Tibial nerve (tissue), 4 donors: ENCODE measurements around the gene TGIF1. TPM values are rescaled to one million over a fixed set of nuclear protein-coding genes. Genes with fewer than 3 reads are reported as not detected.
"Not testable (repeated sequence)": the region's sequence is repeated elsewhere in the genome, so short reads cannot be mapped to it uniquely, and the experiment has no call there.

ENCODE experiments used
- DNase-seq, 2 donors: peaks; one replicate each; pipeline ENCODE4 v3.0.0-alpha.2; 2019; ENCODE audit warnings: low spot score in 2 of 2
- H3K27ac ChIP-seq, 4 donors: fragments of 200-600 bp; sonication (generic) in 3 of 4; one replicate each; pipeline ENCODE4 v1.5.1; 2017 to 2019; ENCODE audit warnings: mild to moderate bottlenecking in 1 of 4
- H3K27me3 ChIP-seq, 2 donors: fragments of 200-600 bp; sonication (generic) in 1 of 2; one replicate each; pipeline versions ENCODE4 v1.5.1 to v1.6.0; 2017 to 2019
- H3K36me3 ChIP-seq, 3 donors: fragments of 200-600 bp; sonication (generic); one replicate each; pipeline ENCODE4 v1.5.1; 2018 to 2019
- H3K4me1 ChIP-seq, 4 donors: fragments of 200-600 bp; sonication (generic) in 3 of 4; one replicate each; pipeline ENCODE4 v1.5.1; 2017 to 2019
- H3K4me3 ChIP-seq, 4 donors: fragments of 200-600 bp; sonication (generic) in 3 of 4; one replicate each; pipeline ENCODE4 v1.5.1; 2017 to 2019; ENCODE audit warnings: mild to moderate bottlenecking in 1 of 4, moderate library complexity in 1 of 4
- H3K9me3 ChIP-seq, 4 donors: fragments of 200-600 bp; sonication (generic) in 3 of 4; one replicate each; pipeline ENCODE4 v1.5.1; 2017 to 2019
- EP300 ChIP-seq, 2 donors: sonication (generic); formaldehyde crosslinking; IDR thresholded peaks; one replicate each; pipeline ENCODE4 v1.6.1; 2017; ENCODE audit warnings: antibody characterized with exemption in 2 of 2, mild to moderate bottlenecking in 1 of 2
- POLR2A ChIP-seq, 2 donors: fragments of 450-650 bp; IDR thresholded peaks; one replicate each; pipeline ENCODE4 v1.6.1; 2017; ENCODE audit warnings: antibody characterized with exemption in 2 of 2, mild to moderate bottlenecking in 2 of 2, moderate library complexity in 2 of 2
- WGBS, 2 donors: methylation state at CpG; one replicate each; pipeline ENCODE4 v1.1.5; 2018; 5-methylcytosine and 5-hydroxymethylcytosine counted together
- total RNA-seq, 4 donors: library from RNA; depleted of rRNA; stranded (reverse); fragments of >200 nt; gene quantifications; one replicate each; pipeline ENCODE4 v1.1.0, GENCODE V29; 2016
- TF ChIP-seq, protein P1 (sequence below), 5 experiments: fragments of 200-600 bp in 3 of 5; fragments of 450-650 bp in 2 of 5; sonication (generic) in 3 of 5; IDR thresholded peaks; one replicate each; pipeline ENCODE4 v1.5.1; 2016 to 2019; ENCODE audit warnings: antibody characterized with exemption in 5 of 5, mild to moderate bottlenecking in 3 of 5, moderate library complexity in 2 of 5

Gene TGIF1
- total RNA-seq, 4 donors from 2014 or later, result 59.2 to 86.1 (median 70.1) TPM

- Histone ChIP-seq H3K9me3 (no peaks in the 10 kb centered on the region), H3K27ac (no peak overlapping the region), H3K4me1 (peaks cover 0 to 3% (median 0%) of the 10 kb centered on the region in 4 donors), H3K36me3 (no peaks in the 10 kb centered on the region), H3K4me3 (peak overlapping the region in 3 of 4 donors; percentile 25 to 44 (median 35)), H3K27me3 (peaks cover 0 to 8% of the 10 kb centered on the region in 2 donors)
- WGBS, 2 donors, result 22 to 30% methylated on average over 15 to 28 of the region's 28 CpGs
- DNase-seq, result no peak
- TF ChIP-seq, protein P1, sequence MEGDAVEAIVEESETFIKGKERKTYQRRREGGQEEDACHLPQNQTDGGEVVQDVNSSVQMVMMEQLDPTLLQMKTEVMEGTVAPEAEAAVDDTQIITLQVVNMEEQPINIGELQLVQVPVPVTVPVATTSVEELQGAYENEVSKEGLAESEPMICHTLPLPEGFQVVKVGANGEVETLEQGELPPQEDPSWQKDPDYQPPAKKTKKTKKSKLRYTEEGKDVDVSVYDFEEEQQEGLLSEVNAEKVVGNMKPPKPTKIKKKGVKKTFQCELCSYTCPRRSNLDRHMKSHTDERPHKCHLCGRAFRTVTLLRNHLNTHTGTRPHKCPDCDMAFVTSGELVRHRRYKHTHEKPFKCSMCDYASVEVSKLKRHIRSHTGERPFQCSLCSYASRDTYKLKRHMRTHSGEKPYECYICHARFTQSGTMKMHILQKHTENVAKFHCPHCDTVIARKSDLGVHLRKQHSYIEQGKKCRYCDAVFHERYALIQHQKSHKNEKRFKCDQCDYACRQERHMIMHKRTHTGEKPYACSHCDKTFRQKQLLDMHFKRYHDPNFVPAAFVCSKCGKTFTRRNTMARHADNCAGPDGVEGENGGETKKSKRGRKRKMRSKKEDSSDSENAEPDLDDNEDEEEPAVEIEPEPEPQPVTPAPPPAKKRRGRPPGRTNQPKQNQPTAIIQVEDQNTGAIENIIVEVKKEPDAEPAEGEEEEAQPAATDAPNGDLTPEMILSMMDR (IDR thresholded peaks at IDR 0.05), result no peak
- TF ChIP-seq EP300 (IDR thresholded peaks at IDR 0.05) (no peak), POLR2A (IDR thresholded peaks at IDR 0.05) (no peak)
These were observed 38.1 kb upstream of the TGIF1 start for GRCh38 chr18:3411854-3412268.

DNA sequence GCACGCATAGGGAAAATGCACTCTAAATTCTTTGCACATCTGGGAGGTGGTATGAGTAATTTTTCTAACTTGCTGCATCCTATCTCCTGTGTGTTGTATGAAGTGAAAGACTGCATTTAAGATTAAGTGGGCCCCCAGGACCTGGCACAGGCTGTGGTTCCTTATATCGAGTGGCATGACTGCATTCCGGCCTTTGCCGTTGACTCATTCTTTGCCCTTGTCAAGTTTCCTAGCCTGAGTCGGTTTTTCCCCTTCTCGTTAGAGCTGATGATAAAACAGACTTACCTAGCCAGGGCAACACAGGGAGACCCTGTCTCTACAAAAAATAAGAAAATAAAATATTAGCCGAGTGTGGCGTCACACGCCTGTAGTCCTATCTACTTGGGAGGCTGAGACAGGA is 37.4 kb upstream of the TGIF1 start:
- H3K36me3 ChIP-seq, H3K4me3 ChIP-seq, DNase-seq, H3K9me3 ChIP-seq, H3K4me1 ChIP-seq, H3K27me3 ChIP-seq, H3K27ac ChIP-seq: not testable (repeated sequence)
- 90 to 92% methylated on average over 9 of the region's 9 CpGs for WGBS, 2 donors

- WGBS, 2 donors, result 94 to 95% methylated on average over 11 of the region's 11 CpGs
- H3K27ac ChIP-seq, result no peak overlapping the region
These were observed 34.9 kb upstream of the TGIF1 start for GRCh38 chr18:3415110-3415509.

GRCh38 chr18:3418083-3418482 is 31.9 kb upstream of the TGIF1 start:
- Histone ChIP-seq H3K4me1 (no peaks in the 10 kb centered on the region), H3K27me3 (no peaks in the 10 kb centered on the region), H3K9me3 (peaks cover 0 to 4% (median 0%) of the 10 kb centered on the region in 4 donors), H3K27ac (no peak overlapping the region), H3K4me3 (no peak overlapping the region), H3K36me3 (no peaks in the 10 kb centered on the region)
- no peak for TF ChIP-seq POLR2A (IDR thresholded peaks at IDR 0.05)
- TF ChIP-seq EP300 (IDR thresholded peaks at IDR 0.05), result no peak
- TF ChIP-seq, protein P1 (IDR thresholded peaks at IDR 0.05), result no peak
- WGBS, 2 donors, result 94 to 95% methylated on average over 2 of the region's 2 CpGs
- no peak for DNase-seq

More at GRCh38 chr18:3415110-3415509, 34.9 kb upstream of the TGIF1 start:
- no peak overlapping the region for H3K4me3 ChIP-seq
- TF ChIP-seq POLR2A (IDR thresholded peaks at IDR 0.05) (no peak), EP300 (IDR thresholded peaks at IDR 0.05) (no peak)
- TF ChIP-seq, protein P1 (IDR thresholded peaks at IDR 0.05), result no peak
- DNase-seq, result no peak
- no peaks in the 10 kb centered on the region for H3K36me3 ChIP-seq
- peaks cover 0 to 2% (median 0%) of the 10 kb centered on the region in 4 donors for H3K9me3 ChIP-seq
- peaks cover 0 to 8% of the 10 kb centered on the region in 2 donors for H3K27me3 ChIP-seq
- peaks cover 0 to 3% (median 0%) of the 10 kb centered on the region in 4 donors for H3K4me1 ChIP-seq

GRCh38 chr18:3420919-3421279 is 29.1 kb upstream of the TGIF1 start:
- Histone ChIP-seq H3K27ac (no peak overlapping the region), H3K27me3 (no peaks in the 10 kb centered on the region), H3K9me3 (peaks cover 0 to 4% (median 0%) of the 10 kb centered on the region in 4 donors), H3K4me1 (no peaks in the 10 kb centered on the region), H3K36me3 (no peaks in the 10 kb centered on the region), H3K4me3 (no peak overlapping the region)
- no peak for DNase-seq
- 93 to 97% methylated on average over 2 of the region's 2 CpGs for WGBS, 2 donors
- TF ChIP-seq EP300 (IDR thresholded peaks at IDR 0.05) (no peak), POLR2A (IDR thresholded peaks at IDR 0.05) (no peak)
- TF ChIP-seq, protein P1 (IDR thresholded peaks at IDR 0.05), result no peak

GRCh38 chr18:3422905-3423304 is 27.1 kb upstream of the TGIF1 start:
- TF ChIP-seq, protein P1 (IDR thresholded peaks at IDR 0.05), result no peak
- TF ChIP-seq EP300 (IDR thresholded peaks at IDR 0.05) (no peak), POLR2A (IDR thresholded peaks at IDR 0.05) (no peak)
- no peaks in the 10 kb centered on the region for H3K36me3 ChIP-seq
- no peak for DNase-seq
- H3K27me3 ChIP-seq, result no peaks in the 10 kb centered on the region
- 98% methylated on average over 10 of the region's 10 CpGs for WGBS, 2 donors
- no peak overlapping the region for H3K4me3 ChIP-seq
- no peaks in the 10 kb centered on the region for H3K4me1 ChIP-seq
- H3K9me3 ChIP-seq, result peaks cover 0 to 4% (median 0%) of the 10 kb centered on the region in 4 donors
- no peak overlapping the region for H3K27ac ChIP-seq
